ENCODE measurements around the gene PTPRM. TPM values are rescaled to one million over a fixed set of nuclear protein-coding genes. Genes with fewer than 3 reads are reported as not detected.

PTPRM gene
- total RNA-seq, 4 donors from 2014 or later, result 22.5 to 92.5 (median 39.2) TPM

DNA sequence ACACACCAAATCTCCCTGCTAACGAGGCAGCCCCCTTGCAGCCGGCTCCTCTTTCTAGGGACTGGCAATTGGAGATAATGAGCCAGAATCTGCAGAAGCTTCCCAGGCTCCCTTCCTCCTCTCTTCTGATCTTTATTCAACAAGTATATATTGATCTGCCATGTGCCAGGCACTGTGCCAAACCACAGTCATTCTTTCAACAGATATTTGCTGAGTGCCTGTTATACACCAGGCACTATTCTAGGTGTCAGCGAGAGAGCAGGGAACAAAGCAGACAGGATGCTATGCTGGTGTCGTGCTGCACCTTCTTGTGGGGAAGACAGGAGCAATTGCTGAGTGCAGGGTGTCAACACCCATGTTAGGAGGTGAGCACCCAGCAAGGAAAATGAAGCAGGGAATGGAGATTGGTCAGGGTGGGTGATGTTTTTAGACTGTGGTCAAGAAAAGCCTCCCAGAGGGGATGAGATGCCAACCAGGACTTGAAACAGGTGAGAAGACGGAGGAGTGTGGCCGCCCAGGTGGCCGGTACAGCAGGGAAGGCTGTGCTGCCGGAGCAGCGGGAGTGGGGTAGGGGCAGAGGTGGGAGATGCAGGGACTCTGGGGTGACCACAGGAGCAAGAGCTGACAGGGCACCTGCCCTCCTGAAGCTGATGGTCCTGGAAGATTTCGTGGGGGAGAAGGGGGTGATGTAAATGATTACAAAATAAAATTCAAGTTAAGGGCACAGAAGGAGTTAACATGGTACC lies 734.5 kb downstream of the PTPRM start:
- 67 to 80% methylated on average over 2 to 10 of the region's 10 CpGs for WGBS, 2 donors (ENCODE audit: low coverage in 1 of 2)
- H3K27me3 ChIP-seq, result no peaks in the 10 kb centered on the region
- H3K4me1 ChIP-seq, result no peaks in the 10 kb centered on the region
- in situ Hi-C loops (cut with MboI; ENCODE audit: low pct_ligation_motif_present in 1 of 4, low pct_unique_long_range_greater_than_20kb in 1 of 4, low sequenced_read_pairs in 3 of 4), result no loop called here
- TF ChIP-seq EP300 (IDR thresholded peaks at IDR 0.05; ENCODE audit: low read depth) (no peak), POLR2AphosphoS5 (IDR thresholded peaks at IDR 0.05) (no peak), POLR2A (IDR thresholded peaks at IDR 0.05) (no peak)
- TF ChIP-seq, protein P1, sequence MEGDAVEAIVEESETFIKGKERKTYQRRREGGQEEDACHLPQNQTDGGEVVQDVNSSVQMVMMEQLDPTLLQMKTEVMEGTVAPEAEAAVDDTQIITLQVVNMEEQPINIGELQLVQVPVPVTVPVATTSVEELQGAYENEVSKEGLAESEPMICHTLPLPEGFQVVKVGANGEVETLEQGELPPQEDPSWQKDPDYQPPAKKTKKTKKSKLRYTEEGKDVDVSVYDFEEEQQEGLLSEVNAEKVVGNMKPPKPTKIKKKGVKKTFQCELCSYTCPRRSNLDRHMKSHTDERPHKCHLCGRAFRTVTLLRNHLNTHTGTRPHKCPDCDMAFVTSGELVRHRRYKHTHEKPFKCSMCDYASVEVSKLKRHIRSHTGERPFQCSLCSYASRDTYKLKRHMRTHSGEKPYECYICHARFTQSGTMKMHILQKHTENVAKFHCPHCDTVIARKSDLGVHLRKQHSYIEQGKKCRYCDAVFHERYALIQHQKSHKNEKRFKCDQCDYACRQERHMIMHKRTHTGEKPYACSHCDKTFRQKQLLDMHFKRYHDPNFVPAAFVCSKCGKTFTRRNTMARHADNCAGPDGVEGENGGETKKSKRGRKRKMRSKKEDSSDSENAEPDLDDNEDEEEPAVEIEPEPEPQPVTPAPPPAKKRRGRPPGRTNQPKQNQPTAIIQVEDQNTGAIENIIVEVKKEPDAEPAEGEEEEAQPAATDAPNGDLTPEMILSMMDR (IDR thresholded peaks at IDR 0.05), result no peak
- intact Hi-C loops (cut with DNase I; ENCODE audit: low total_unique reads), result no loop called here
- no peaks in the 10 kb centered on the region for H3K36me3 ChIP-seq
- no peaks in the 10 kb centered on the region for H3K9me3 ChIP-seq
- DNase-seq, result no peak
- H3K27ac ChIP-seq, result no peak overlapping the region
- H3K4me3 ChIP-seq, result no peak overlapping the region

DNA sequence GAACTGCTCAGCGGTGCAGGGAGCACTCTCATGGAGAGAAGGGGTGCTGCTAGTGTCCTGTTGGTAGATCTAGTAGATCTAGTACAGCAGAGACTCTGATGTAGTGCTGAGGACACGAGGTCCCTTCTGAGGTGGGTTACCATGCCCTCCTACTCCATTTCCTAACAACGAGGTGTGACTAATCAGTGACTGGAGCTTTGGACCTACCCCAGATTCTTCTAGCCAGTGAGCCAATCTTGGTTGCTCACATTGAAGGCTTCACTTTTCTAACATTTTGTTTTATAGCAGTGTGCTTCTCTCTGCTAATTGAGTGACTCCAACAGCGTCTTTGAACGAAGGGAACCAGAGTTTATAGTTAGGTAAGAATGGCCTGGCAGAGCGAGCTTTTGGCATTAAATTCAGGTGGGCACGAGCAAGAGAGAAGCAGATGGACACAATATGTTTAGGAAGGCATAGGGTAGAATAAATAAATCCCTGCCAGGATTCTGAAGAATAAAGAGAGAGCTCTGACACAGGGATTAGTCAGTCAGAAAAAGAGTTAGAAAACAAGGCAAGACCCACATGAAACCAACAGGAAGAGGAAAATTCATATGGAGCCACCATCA lies 736.1 kb downstream of the PTPRM start:
- no peak overlapping the region for H3K4me3 ChIP-seq
- TF ChIP-seq, protein P1 (IDR thresholded peaks at IDR 0.05), result no peak
- TF ChIP-seq EP300 (IDR thresholded peaks at IDR 0.05; ENCODE audit: low read depth) (no peak), POLR2A (IDR thresholded peaks at IDR 0.05) (no peak), POLR2AphosphoS5 (IDR thresholded peaks at IDR 0.05) (no peak)
- H3K27ac ChIP-seq, result no peak overlapping the region
- WGBS, 2 donors (ENCODE audit: low coverage in 1 of 2), result 75% methylated on average over 7 of the region's 7 CpGs; no CpG with 5 or more reads in 1 of the 2 donors
- no peaks in the 10 kb centered on the region for H3K36me3 ChIP-seq
- H3K9me3 ChIP-seq, result no peaks in the 10 kb centered on the region
- intact Hi-C loops (cut with DNase I; ENCODE audit: low total_unique reads), result no loop called here
- DNase-seq, result no peak
- no peaks in the 10 kb centered on the region for H3K4me1 ChIP-seq
- in situ Hi-C loops (cut with MboI; ENCODE audit: low pct_ligation_motif_present in 1 of 4, low pct_unique_long_range_greater_than_20kb in 1 of 4, low sequenced_read_pairs in 3 of 4), result no loop called here
- H3K27me3 ChIP-seq, result no peaks in the 10 kb centered on the region

DNA sequence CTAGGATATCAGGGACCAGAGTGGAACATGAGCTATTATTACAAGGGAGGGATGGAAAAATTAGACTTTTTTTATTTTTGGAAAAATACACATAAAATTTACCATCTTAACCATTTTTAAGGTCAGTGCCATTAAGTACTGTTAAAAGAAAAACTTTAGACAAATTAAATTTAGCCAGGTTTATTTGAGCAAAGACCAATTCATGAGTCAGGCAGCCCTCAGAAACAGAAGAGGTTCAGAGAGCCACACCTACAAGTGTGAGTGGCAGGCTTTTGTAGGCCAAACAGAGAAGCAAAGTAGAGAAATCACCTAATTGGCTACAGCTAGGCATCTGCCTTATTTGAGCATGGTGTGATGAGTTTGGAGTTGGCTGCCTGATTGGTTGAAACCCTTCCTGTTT lies 740.8 kb downstream of the PTPRM start:
- no peak for DNase-seq
- Histone ChIP-seq H3K36me3 (no peaks in the 10 kb centered on the region), H3K9me3 (no peaks in the 10 kb centered on the region), H3K27ac (no peak overlapping the region), H3K27me3 (no peaks in the 10 kb centered on the region), H3K4me1 (no peaks in the 10 kb centered on the region), H3K4me3 (no peak overlapping the region)
- TF ChIP-seq, protein P1 (IDR thresholded peaks at IDR 0.05), result no peak
- TF ChIP-seq POLR2A (IDR thresholded peaks at IDR 0.05) (no peak), POLR2AphosphoS5 (IDR thresholded peaks at IDR 0.05) (no peak), EP300 (IDR thresholded peaks at IDR 0.05; ENCODE audit: low read depth) (no peak)
- in situ Hi-C loops (cut with MboI; ENCODE audit: low pct_ligation_motif_present in 1 of 4, low pct_unique_long_range_greater_than_20kb in 1 of 4, low sequenced_read_pairs in 3 of 4) (no loop called here), intact Hi-C loops (cut with DNase I; ENCODE audit: low total_unique reads) (no loop called here)

DNA sequence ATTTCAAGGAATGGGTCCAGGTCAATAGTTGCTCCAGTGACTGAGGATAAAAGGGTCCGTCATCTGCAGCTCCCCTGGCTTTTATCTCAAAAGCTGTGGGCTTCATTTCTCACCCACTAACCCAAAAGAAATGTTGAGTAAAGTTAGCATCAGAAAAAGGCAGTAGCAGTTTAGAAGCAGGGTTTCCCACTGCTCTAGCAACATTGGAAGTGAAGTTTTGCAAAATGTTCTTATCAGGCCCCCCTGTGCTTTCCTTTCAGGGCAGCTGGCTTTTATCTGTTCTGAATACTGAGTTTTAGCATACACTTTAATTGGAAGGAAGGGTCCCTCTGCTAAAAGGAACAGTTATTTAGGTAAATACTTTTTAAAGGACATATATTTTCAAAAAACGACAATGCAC lies 745.9 kb downstream of the PTPRM start:
- TF ChIP-seq POLR2AphosphoS5 (IDR thresholded peaks at IDR 0.05) (no peak), EP300 (IDR thresholded peaks at IDR 0.05; ENCODE audit: low read depth) (no peak), POLR2A (IDR thresholded peaks at IDR 0.05) (no peak)
- TF ChIP-seq, protein P1 (IDR thresholded peaks at IDR 0.05), result no peak
- DNase-seq, result no peak
- Histone ChIP-seq H3K4me1 (no peaks in the 10 kb centered on the region), H3K9me3 (no peaks in the 10 kb centered on the region), H3K27me3 (no peaks in the 10 kb centered on the region), H3K27ac (no peak overlapping the region), H3K36me3 (no peaks in the 10 kb centered on the region), H3K4me3 (no peak overlapping the region)
- WGBS, 2 donors (ENCODE audit: low coverage in 1 of 2), result 87 to 92% methylated on average over 2 of the region's 2 CpGs
- intact Hi-C loops (cut with DNase I; ENCODE audit: low total_unique reads) (no loop called here), in situ Hi-C loops (cut with MboI; ENCODE audit: low pct_ligation_motif_present in 1 of 4, low pct_unique_long_range_greater_than_20kb in 1 of 4, low sequenced_read_pairs in 3 of 4) (no loop called here)
